NCI-H187 treated with DMSO at 0.1 percent for 48 hours (cell line): ENCODE data around the gene GTF3C5.
"Not testable (repeated sequence)": the region's sequence is repeated elsewhere in the genome, so short reads cannot be mapped to it uniquely, and the experiment has no call there.

Experiments used
- DNase-seq: peaks from one replicate; lab custom pipeline; 2025; lab: John Stamatoyannopoulos, UW

Gene GTF3C5, protein sequence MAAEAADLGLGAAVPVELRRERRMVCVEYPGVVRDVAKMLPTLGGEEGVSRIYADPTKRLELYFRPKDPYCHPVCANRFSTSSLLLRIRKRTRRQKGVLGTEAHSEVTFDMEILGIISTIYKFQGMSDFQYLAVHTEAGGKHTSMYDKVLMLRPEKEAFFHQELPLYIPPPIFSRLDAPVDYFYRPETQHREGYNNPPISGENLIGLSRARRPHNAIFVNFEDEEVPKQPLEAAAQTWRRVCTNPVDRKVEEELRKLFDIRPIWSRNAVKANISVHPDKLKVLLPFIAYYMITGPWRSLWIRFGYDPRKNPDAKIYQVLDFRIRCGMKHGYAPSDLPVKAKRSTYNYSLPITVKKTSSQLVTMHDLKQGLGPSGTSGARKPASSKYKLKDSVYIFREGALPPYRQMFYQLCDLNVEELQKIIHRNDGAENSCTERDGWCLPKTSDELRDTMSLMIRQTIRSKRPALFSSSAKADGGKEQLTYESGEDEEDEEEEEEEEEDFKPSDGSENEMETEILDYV

GRCh38 chr9:133030317-133031129 lies at the start of gene GTF3C5:
TSS of gene GTF3C5 (plus strand) at chr9:133030997. CDS start at chr9:133031012, 15 bp downstream.
- DNase-seq = peak; percentile 89

- DNase-seq = no peak
Measured at GRCh38 chr9:132982458-132982857, 48.3 kb upstream of the GTF3C5 start.

DNA sequence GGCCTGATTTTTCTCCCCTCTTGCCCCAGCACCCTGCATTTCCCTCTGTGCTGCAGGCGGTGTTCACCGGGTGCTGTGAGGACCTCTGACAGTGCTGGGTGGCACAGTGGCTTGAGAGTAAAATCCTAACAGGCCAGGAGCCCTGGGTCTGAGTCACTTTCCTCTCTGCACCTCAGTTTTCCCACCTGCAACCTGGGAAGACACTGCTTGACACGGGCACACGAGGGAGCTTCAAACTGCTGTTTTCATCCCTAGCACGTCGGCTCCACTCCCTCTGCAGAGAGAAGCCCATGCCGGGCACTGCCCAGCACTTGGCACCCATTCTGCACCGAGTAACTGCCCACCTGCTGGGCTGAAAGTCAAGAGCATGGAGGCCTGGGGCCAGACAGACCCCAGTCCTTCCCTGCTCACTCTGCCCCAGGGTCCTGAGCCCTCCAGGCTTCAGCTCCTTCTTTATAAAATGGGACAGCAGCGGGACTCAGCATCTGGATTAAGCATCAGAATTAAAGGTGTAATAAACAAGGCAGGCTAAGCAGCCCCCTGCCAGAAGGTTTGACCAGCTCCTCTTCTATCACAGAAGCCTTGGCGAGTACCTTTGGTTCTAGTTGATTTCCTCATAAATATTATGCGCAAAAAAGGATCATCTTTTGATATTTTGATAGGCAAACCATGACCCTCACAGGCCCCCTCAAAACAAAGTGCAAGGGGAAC lies 47.2 kb upstream of the GTF3C5 start:
- no peak for DNase-seq

- DNase-seq = no peak
Measured at GRCh38 chr9:132984202-132985070, 46.4 kb upstream of the GTF3C5 start.

- DNase-seq = no peak
Measured at GRCh38 chr9:132985071-132985350, 45.8 kb upstream of the GTF3C5 start.

- DNase-seq = no peak
Measured at GRCh38 chr9:132985489-132985888, 45.3 kb upstream of the GTF3C5 start.

- DNase-seq = no peak
Measured at GRCh38 chr9:132986114-132986513, 44.7 kb upstream of the GTF3C5 start.

DNA sequence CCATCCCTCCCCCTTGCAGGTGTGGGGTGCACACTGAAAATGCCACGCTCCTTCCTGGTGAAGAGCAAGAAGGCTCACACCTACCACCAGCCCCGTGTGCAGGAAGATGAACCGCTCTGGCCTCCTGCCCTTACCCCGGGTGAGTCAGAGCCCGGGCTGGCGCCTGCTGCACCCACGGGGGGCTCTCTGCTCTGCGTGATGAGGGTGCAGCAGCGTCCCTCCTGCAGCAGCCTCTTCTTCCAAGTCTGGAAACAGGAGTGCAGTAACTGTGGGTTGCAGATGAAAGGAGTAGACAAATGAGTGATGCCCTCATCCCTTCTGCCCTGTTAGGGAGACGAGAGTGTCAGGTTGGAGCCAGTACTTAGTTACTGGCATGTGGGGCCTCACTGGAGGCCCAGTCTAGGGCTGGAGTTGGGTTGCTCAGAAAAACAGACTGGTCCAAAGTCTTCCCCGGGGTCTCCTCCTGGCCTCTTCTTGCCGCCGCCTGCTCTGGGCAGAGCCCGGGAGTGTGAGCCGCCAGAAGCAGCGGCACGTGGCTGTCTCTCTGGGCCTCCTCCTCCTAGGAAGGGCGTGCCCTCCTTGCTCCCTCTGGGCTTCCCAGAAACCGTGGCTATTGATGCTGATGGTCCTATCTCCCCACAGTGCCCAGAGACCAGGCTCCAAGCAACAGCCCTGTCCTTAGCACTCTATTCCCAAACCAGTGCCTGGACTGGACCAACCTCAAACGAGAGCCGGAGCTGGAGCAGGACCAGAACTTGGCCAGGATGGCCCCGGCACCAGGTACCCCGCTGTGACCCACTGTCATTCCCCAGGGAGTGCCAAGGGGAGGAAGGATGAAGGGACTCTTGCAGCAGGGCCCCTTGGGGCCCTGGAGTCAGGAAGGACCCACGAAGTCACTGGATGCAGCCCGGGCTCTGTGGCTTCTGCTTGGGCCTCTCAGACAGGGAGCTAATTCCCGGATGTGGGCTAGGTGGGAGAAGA lies 43.9 kb upstream of the GTF3C5 start:
- no peak for DNase-seq

- DNase-seq = no peak
Measured at GRCh38 chr9:132988244-132989013, 42.4 kb upstream of the GTF3C5 start.

DNA sequence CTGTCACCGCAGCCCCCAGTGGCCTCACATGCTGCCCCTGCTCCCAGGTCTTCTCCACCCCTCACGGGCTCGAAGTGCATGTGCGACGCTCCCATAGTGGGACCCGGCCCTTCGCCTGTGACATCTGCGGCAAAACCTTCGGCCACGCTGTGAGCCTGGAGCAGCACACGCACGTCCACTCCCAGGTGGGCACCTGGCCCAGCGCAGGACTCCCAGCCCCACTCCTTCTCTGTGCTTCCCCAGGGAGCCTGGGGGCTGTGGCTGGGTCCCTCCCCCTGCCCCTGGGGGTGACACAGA lies 41.8 kb upstream of the GTF3C5 start:
- DNase-seq = no peak

DNA sequence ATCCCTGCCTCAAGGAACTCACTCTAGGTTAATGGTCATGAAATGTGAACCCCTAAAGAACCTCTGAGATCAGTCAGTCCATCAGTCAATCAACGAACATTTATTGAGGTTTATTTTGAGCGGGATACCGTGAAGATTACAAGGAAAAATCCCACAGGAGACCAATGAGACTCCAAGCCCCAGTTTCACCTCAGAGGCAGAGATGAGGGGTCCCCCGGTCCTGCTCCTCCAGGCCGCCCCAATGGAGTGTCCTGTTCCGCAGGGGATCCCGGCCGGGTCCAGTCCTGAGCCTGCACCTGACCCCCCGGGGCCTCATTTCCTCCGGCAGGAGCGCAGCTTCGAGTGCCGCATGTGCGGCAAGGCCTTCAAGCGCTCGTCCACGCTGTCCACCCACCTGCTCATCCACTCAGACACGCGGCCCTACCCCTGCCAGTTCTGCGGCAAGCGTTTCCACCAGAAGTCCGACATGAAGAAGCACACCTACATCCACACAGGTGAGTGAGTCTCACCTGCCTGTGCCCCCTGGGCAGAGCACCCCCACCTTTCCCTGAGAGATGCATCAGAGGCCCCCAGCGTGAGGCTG lies 41.3 kb upstream of the GTF3C5 start:
- DNase-seq = no peak

DNA sequence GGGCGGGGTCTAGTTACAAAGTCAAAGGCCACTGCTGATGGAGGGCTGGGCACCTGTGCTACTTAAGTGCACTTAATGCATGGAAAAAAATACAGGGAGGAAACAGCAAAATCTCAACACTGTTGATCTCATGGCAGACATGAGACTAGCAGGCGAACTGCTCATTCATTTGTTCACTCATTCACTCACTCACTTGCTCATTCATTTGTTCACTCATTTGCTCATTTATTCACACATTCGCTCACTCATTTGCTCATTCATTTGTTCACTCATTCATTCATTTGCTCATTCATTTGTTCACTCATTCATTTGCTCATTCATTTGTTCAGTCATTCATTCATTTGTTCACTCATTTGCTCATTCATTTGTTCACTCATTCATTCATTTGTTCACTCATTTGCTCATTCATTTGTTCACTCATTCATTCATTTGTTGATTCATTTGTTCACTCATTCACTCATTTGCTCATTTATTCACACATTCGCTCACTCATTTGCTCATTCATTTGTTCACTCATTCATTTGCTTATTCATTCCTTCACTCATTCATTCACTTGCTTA lies 40.7 kb upstream of the GTF3C5 start:
- DNase-seq = not testable (repeated sequence)

DNA sequence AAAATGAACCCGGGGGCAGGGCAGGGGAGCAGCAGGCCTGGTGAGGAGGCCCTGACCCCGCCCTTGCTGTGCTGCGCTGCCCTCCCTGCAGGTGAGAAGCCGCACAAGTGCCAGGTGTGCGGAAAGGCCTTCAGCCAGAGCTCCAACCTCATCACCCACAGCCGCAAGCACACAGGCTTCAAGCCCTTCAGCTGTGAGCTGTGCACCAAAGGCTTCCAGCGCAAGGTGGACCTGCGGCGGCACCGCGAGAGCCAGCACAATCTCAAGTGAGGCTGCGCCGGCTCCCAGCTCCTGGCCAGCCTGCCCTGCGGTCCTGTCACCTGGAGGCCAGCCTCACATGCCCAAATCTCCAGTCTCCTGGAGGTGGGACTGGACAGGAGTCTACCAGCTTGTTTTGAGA lies 40.0 kb upstream of the GTF3C5 start:
- no peak for DNase-seq

GRCh38 chr9:132991351-132992300 lies 39.2 kb upstream of the GTF3C5 start:
- no peak for DNase-seq

DNA sequence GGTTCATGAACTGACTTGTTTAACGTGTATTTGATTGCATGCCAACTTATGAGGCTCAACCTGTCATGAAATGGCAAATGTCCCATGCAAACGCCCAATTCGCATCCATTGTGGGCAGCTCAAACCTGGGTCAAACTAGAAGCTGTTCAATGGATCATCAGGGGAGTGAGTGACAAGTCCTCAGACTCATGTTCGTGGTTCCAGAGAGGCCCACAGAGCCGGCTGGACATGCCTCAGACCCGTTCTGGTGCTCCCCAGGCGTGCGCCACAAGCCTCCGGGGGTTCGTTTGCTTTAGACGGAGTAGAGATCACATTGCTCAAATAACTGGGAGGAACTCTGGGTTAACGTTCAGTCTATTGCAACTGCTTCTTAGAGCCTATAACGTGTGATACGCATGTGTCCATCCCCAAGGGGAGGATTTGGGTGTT lies 37.3 kb upstream of the GTF3C5 start:
- DNase-seq = no peak

DNA sequence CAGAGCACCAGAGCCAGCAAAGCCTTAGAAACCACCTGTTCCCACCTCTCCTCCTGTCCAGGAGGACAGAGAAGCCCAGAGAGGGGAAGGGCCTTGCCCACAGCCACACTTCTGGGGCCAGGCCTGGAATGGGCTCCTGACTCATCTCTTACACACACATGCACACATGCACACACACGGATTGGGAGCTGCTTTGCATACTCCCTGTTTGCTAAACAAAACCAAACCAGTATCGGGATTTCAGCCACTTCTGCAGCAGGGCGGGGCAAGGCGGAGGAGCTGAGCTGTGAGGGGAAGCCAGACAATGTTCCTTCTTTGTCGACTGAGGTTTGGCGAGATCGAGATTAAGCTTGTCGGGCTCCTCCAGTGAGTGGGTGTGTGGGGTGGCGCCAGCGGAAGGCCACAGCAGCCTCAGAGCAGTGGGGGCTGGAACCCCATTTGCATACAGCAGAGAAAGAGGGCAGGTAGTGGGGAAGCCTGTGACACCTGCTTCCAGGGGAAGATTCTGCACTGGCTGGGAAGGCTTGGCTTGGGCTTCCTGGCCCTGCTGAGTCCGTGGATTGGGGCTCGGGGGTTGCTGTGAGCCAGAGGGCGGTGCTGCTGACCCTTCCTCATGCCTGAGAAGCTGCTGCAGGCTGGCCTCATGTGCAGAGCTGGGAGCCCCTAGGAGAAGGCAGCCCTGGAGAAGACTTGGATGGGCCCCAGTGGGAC lies 36.2 kb upstream of the GTF3C5 start:
- no peak for DNase-seq

GRCh38 chr9:132995121-132995420 lies 35.7 kb upstream of the GTF3C5 start:
- no peak for DNase-seq
